ENCODE data around the gene POP5.

DNA sequence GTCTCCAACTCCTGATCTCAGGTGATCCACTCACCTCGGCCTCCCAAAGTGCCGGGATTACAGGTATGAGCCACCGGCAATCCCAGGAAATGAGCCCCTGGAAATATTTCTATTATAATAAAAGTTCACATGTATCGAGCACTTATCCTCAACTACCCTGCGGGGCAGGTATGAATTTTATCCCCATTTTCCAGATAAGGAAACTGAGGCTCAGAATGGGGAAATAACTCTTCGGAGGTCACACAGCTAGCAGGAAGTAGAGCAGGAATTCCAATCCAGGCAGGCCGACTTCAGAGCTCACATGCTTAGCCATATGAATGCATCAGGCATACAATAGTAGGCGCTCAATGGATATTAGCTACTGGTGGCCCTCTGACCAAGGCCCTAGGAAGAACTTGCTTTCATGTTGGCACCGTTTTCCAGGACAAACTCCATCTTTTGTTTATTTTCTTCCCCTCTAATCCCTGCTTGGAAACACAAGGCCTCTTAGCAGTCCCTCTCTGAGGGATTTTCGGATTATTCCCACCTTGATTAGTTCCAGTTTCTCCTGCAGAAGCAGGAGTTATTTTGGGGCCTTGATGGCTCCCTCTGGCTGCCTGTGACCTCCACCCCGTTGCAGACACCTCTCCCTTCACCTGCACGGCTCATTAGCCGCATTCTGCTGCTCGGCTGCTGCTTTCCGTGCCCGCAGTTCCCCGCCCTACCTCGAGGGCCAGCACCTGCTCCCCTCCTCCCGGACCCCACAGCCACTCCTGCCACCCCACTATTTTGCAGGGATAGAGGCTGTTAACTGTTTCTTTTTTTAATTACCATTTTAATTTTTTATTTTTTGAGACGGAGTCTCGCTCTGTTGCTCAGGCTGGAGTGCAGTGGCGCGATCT is 18.7 kb upstream of the POP5 start:
- TF ChIP-seq ZNF274 (IDR thresholded peaks at IDR 0.05; ENCODE audit: low read depth, low read length) (no peak), SUZ12 (IDR thresholded peaks at IDR 0.05; ENCODE audit: extremely low read depth, insufficient read depth, insufficient read length) (no peak)

Measured in NT2/D1 (cell line).